OCI-LY1 (cell line): ENCODE results near the gene CCAR1.
"Not testable (repeated sequence)": the region's sequence is repeated elsewhere in the genome, so short reads cannot be mapped to it uniquely, and the experiment has no call there.

Experiments used
- H2AFZ ChIP-seq: fragments of 200-600 bp; sonication (generic), shearing (Covaris generic); 2 replicates; pipeline ENCODE4 v1.6.0; 2014; ENCODE audit warnings: antibody characterized with exemption, mild to moderate bottlenecking, low read length
- H3F3A ChIP-seq: fragments of 200-600 bp; sonication (generic), shearing (Covaris generic); 2 replicates; pipeline ENCODE4 v1.6.0; 2014; ENCODE audit warnings: mild to moderate bottlenecking, antibody characterized with exemption, low read length, moderate library complexity; ENCODE audit not compliant: insufficient read depth
- H3K27ac ChIP-seq: fragments of 200-600 bp; sonication (generic); 2 replicates; pipeline ENCODE4 v1.5.1; 2014; ENCODE audit warnings: low read length, mixed run types, mild to moderate bottlenecking, low read depth; ENCODE audit not compliant: poor library complexity, severe bottlenecking
- H3K27me3 ChIP-seq: fragments of 200-600 bp; sonication (generic); 2 replicates; pipeline ENCODE4 v1.6.0; 2014; ENCODE audit warnings: antibody characterized with exemption, mild to moderate bottlenecking, low read length, moderate library complexity; ENCODE audit not compliant: insufficient read depth
- H3K36me3 ChIP-seq: fragments of 200-600 bp; sonication (generic); 2 replicates; pipeline ENCODE4 v1.6.1; 2014; ENCODE audit warnings: mild to moderate bottlenecking, antibody characterized with exemption, low read length, moderate library complexity, mixed read lengths; ENCODE audit not compliant: insufficient read depth
- H3K4me1 ChIP-seq: fragments of 200-600 bp; sonication (generic); 2 replicates; pipeline ENCODE4 v1.5.1; 2014; ENCODE audit warnings: mild to moderate bottlenecking, low read length, moderate library complexity; ENCODE audit not compliant: insufficient read depth, severe bottlenecking
- H3K4me2 ChIP-seq: fragments of 200-600 bp; sonication (generic), shearing (Covaris generic); 2 replicates; pipeline ENCODE4 v1.6.1; 2014; ENCODE audit warnings: low read length
- H3K4me3 ChIP-seq: fragments of 200-600 bp; sonication (generic); 2 replicates; pipeline ENCODE4 v1.5.1; 2014; ENCODE audit warnings: low read length, low read depth, mild to moderate bottlenecking, mixed read lengths; ENCODE audit not compliant: poor library complexity, severe bottlenecking
- H3K79me2 ChIP-seq: fragments of 200-600 bp; shearing (Covaris generic); 2 replicates; pipeline ENCODE4 v1.6.1; 2016; ENCODE audit warnings: mixed run types, low read length, mixed read lengths; ENCODE audit not compliant: insufficient read depth
- H3K9ac ChIP-seq: fragments of 200-600 bp; sonication (generic), shearing (Covaris generic); 2 replicates; pipeline ENCODE4 v1.6.1; 2014; ENCODE audit warnings: mild to moderate bottlenecking, low read length, mixed read lengths
- H3K9me2 ChIP-seq: fragments of 200-600 bp; sonication (generic), shearing (Covaris generic); 2 replicates; pipeline ENCODE4 v1.6.1; 2014; ENCODE audit warnings: low read depth, mild to moderate bottlenecking, low read length, mixed read lengths
- H3K9me3 ChIP-seq: fragments of 200-600 bp; shearing (Covaris generic); 2 replicates; pipeline ENCODE4 v1.6.1; 2014; ENCODE audit warnings: low read length, mixed read lengths
- H4K20me1 ChIP-seq: fragments of 200-600 bp; sonication (generic), shearing (Covaris generic); 2 replicates; pipeline ENCODE4 v1.6.0; 2016; ENCODE audit warnings: mild to moderate bottlenecking, low read length; ENCODE audit not compliant: insufficient read depth
- CTCF ChIP-seq: fragments of 200-600 bp; sonication (generic), shearing (Covaris generic); IDR thresholded peaks from 2 replicates; pipeline ENCODE4 v1.5.1; 2017; ENCODE audit warnings: mild to moderate bottlenecking, antibody characterized with exemption, low read length, moderate library complexity, mixed read lengths
- EZH2 ChIP-seq: fragments of 200-600 bp; sonication (generic), shearing (Covaris generic); IDR thresholded peaks from 2 replicates; pipeline ENCODE4 v1.8.0; 2017; ENCODE audit warnings: borderline replicate concordance, mixed run types, mild to moderate bottlenecking, antibody characterized with exemption, low read length, moderate library complexity, mixed read lengths

CCAR1 gene

GRCh38 chr10:68796605-68797004, 75.6 kb downstream of the CCAR1 start:
- no peaks in the 10 kb centered on the region for H3K27me3 ChIP-seq
- H3F3A ChIP-seq = no peaks in the 10 kb centered on the region
- no peaks in the 10 kb centered on the region for H3K9me2 ChIP-seq
- H3K36me3 ChIP-seq = peaks cover 38% of the 10 kb centered on the region; the same call in 1 of the 2 replicates
- H3K4me3 ChIP-seq = no peak overlapping the region
- no peak overlapping the region for H3K27ac ChIP-seq
- H4K20me1 ChIP-seq = no peaks in the 10 kb centered on the region
- H3K4me1 ChIP-seq = no peaks in the 10 kb centered on the region
- H3K4me2 ChIP-seq = no peak overlapping the region
- no peaks in the 10 kb centered on the region for H3K79me2 ChIP-seq
- no peak overlapping the region for H2AFZ ChIP-seq
- no peak for TF ChIP-seq CTCF
- no peak for TF ChIP-seq EZH2
- H3K9me3 ChIP-seq = no peaks in the 10 kb centered on the region
- H3K9ac ChIP-seq = no peak overlapping the region

GRCh38 chr10:68800211-68800610, 79.2 kb downstream of the CCAR1 start:
- H3K27ac ChIP-seq = no peak overlapping the region
- TF ChIP-seq EZH2 = no peak
- no peak overlapping the region for H3K4me3 ChIP-seq
- no peaks in the 10 kb centered on the region for H3K79me2 ChIP-seq
- no peak overlapping the region for H2AFZ ChIP-seq
- H3K9ac ChIP-seq = no peak overlapping the region
- no peak overlapping the region for H3K4me2 ChIP-seq
- no peaks in the 10 kb centered on the region for H3K9me2 ChIP-seq
- H3F3A ChIP-seq = no peaks in the 10 kb centered on the region
- H3K9me3 ChIP-seq = no peaks in the 10 kb centered on the region
- no peaks in the 10 kb centered on the region for H4K20me1 ChIP-seq
- peaks cover 12% of the 10 kb centered on the region; the same call in 1 of the 2 replicates for H3K36me3 ChIP-seq
- H3K27me3 ChIP-seq = no peaks in the 10 kb centered on the region
- no peaks in the 10 kb centered on the region for H3K4me1 ChIP-seq

GRCh38 chr10:68804692-68805091, 83.7 kb downstream of the CCAR1 start:
- H3K9ac ChIP-seq = no peak overlapping the region
- TF ChIP-seq CTCF = no peak
- no peak for TF ChIP-seq EZH2
- H3K4me3 ChIP-seq = no peak overlapping the region
- H3K27ac ChIP-seq = no peak overlapping the region
- no peaks in the 10 kb centered on the region for H3K9me3 ChIP-seq
- H3K4me1 ChIP-seq = no peaks in the 10 kb centered on the region
- H3K9me2 ChIP-seq = no peaks in the 10 kb centered on the region
- no peak overlapping the region for H2AFZ ChIP-seq
- no peaks in the 10 kb centered on the region for H4K20me1 ChIP-seq
- no peaks in the 10 kb centered on the region for H3K27me3 ChIP-seq
- no peaks in the 10 kb centered on the region for H3K79me2 ChIP-seq
- H3K36me3 ChIP-seq = no peaks in the 10 kb centered on the region
- H3K4me2 ChIP-seq = no peak overlapping the region
- H3F3A ChIP-seq = no peaks in the 10 kb centered on the region

- H3K4me2 ChIP-seq, H3K4me1 ChIP-seq, H3K9me2 ChIP-seq, H3K27me3 ChIP-seq, H3K36me3 ChIP-seq, H3K79me2 ChIP-seq, H3F3A ChIP-seq, H3K9ac ChIP-seq, H3K4me3 ChIP-seq, H3K27ac ChIP-seq, H3K9me3 ChIP-seq, H2AFZ ChIP-seq, H4K20me1 ChIP-seq: not testable (repeated sequence)
Observed at GRCh38 chr10:68810830-68811229, 89.8 kb downstream of the CCAR1 start.
